Measurements from ENCODE around the gene INPP4B. TPM values are rescaled to one million over a fixed set of nuclear protein-coding genes. Genes with fewer than 3 reads are reported as not detected.

The INPP4B gene
- total RNA-seq, 2 experiments from 2014 or later = not detected

- H3K9me2 ChIP-seq (ENCODE audit: insufficient read depth, low read length) = no peaks in the 10 kb centered on the region
- no peaks in the 10 kb centered on the region for H3K36me3 ChIP-seq (ENCODE audit: insufficient read depth, low read length)
- DNase-seq (ENCODE audit: low spot score) = no peak
- no peaks in the 10 kb centered on the region for H4K20me1 ChIP-seq (ENCODE audit: insufficient read depth, low read length)
- CTCF ChIA-PET (ENCODE audit: unreplicated experiment) = no interaction called here
- intact Hi-C loops (cut with micrococcal nuclease; ENCODE audit: unreplicated experiment) = no loop called here
- no peak overlapping the region for H3K27ac ChIP-seq (ENCODE audit: low read depth, low read length, poor library complexity, severe bottlenecking)
- no peak overlapping the region for H3K4me2 ChIP-seq (ENCODE audit: low read length)
- H3K9me3 ChIP-seq (ENCODE audit: low read length) = no peaks in the 10 kb centered on the region
- no peak overlapping the region for H2AFZ ChIP-seq (ENCODE audit: low read length)
- H3K79me2 ChIP-seq (ENCODE audit: insufficient read depth, low read depth, low read length) = no peaks in the 10 kb centered on the region
- BruUV-seq (replicated peaks) = no TSS peak
- H3K4me1 ChIP-seq (ENCODE audit: insufficient read depth, low read length, poor library complexity, severe bottlenecking) = no peaks in the 10 kb centered on the region
- H3K4me3 ChIP-seq (ENCODE audit: low read depth, low read length, poor library complexity, severe bottlenecking) = no peak overlapping the region
- POLR2A ChIA-PET = interaction anchor here (0.7 kb wide), 1 partner anchor 707 kb away, joined by 3 read pairs; no protein-coding TSS in a partner anchor
- TF ChIP-seq EZH2phosphoT487 (IDR thresholded peaks at IDR 0.05; ENCODE audit: borderline replicate concordance, low read depth, low read length) (no peak), CTCF (conservative IDR thresholded peaks at IDR 0.05; ENCODE audit: low read length) (no peak)
These were observed 579.0 kb downstream of the INPP4B start for GRCh38 chr4:142267101-142267500.

DNA sequence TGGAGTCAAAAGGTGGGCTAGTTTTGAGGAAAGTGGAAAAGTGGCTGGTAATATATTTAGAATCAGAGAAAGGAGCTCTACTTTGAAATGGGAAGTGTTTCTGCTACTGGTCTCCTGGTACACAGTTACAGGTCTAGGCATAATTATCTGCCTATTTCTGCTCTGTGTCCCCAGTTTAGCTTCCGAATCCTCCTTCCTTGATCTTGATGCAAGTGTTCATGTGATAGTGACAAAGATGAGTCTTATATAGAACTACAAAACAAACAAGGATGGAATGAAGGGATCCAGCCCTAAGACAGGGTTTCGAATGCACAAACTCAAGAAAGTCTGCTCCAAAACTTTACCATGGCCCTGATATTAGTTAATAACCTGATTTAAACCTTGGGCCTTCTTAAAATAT lies 580.2 kb downstream of the INPP4B start:
- no peaks in the 10 kb centered on the region for H3K4me1 ChIP-seq (ENCODE audit: insufficient read depth, low read length, poor library complexity, severe bottlenecking)
- H2AFZ ChIP-seq (ENCODE audit: low read length) = no peak overlapping the region
- no peaks in the 10 kb centered on the region for H3K36me3 ChIP-seq (ENCODE audit: insufficient read depth, low read length)
- no peaks in the 10 kb centered on the region for H4K20me1 ChIP-seq (ENCODE audit: insufficient read depth, low read length)
- no peaks in the 10 kb centered on the region for H3K79me2 ChIP-seq (ENCODE audit: insufficient read depth, low read depth, low read length)
- BruUV-seq (replicated peaks) = no TSS peak
- no peak for DNase-seq (ENCODE audit: low spot score)
- H3K9me3 ChIP-seq (ENCODE audit: low read length) = no peaks in the 10 kb centered on the region
- H3K9me2 ChIP-seq (ENCODE audit: insufficient read depth, low read length) = no peaks in the 10 kb centered on the region
- ChIA-PET POLR2A (no interaction called here), CTCF (ENCODE audit: unreplicated experiment) (no interaction called here)
- no peak overlapping the region for H3K27ac ChIP-seq (ENCODE audit: low read depth, low read length, poor library complexity, severe bottlenecking)
- H3K4me3 ChIP-seq (ENCODE audit: low read depth, low read length, poor library complexity, severe bottlenecking) = no peak overlapping the region
- intact Hi-C loops (cut with micrococcal nuclease; ENCODE audit: unreplicated experiment) = no loop called here
- H3K4me2 ChIP-seq (ENCODE audit: low read length) = no peak overlapping the region
- TF ChIP-seq EZH2phosphoT487 (IDR thresholded peaks at IDR 0.05; ENCODE audit: borderline replicate concordance, low read depth, low read length) (no peak), CTCF (conservative IDR thresholded peaks at IDR 0.05; ENCODE audit: low read length) (no peak)

GRCh38 chr4:142265536-142265935 lies 580.6 kb downstream of the INPP4B start:
- BruUV-seq (replicated peaks) = no TSS peak
- Histone ChIP-seq H3K4me1 (ENCODE audit: insufficient read depth, low read length, poor library complexity, severe bottlenecking) (no peaks in the 10 kb centered on the region), H3K27ac (ENCODE audit: low read depth, low read length, poor library complexity, severe bottlenecking) (no peak overlapping the region), H3K79me2 (ENCODE audit: insufficient read depth, low read depth, low read length) (no peaks in the 10 kb centered on the region), H3K9me2 (ENCODE audit: insufficient read depth, low read length) (no peaks in the 10 kb centered on the region), H3K36me3 (ENCODE audit: insufficient read depth, low read length) (no peaks in the 10 kb centered on the region), H4K20me1 (ENCODE audit: insufficient read depth, low read length) (no peaks in the 10 kb centered on the region), H3K4me3 (ENCODE audit: low read depth, low read length, poor library complexity, severe bottlenecking) (no peak overlapping the region), H3K9me3 (ENCODE audit: low read length) (no peaks in the 10 kb centered on the region), H2AFZ (ENCODE audit: low read length) (no peak overlapping the region), H3K4me2 (ENCODE audit: low read length) (no peak overlapping the region)
- POLR2A ChIA-PET = no interaction called here
- CTCF ChIA-PET (ENCODE audit: unreplicated experiment) = no interaction called here
- no peak for DNase-seq (ENCODE audit: low spot score)
- intact Hi-C loops (cut with micrococcal nuclease; ENCODE audit: unreplicated experiment) = no loop called here
- no peak for TF ChIP-seq EZH2phosphoT487 (IDR thresholded peaks at IDR 0.05; ENCODE audit: borderline replicate concordance, low read depth, low read length)
- TF ChIP-seq CTCF (conservative IDR thresholded peaks at IDR 0.05; ENCODE audit: low read length) = no peak
